Subcutaneous adipose tissue (tissue), 4 donors: Measurements from ENCODE around the gene C6orf62. TPM values are rescaled to one million over a fixed set of nuclear protein-coding genes. Genes with fewer than 3 reads are reported as not detected.

Experiments used
- total RNA-seq, 4 donors: library from RNA; depleted of rRNA; stranded (reverse); fragments of >200 nt; gene quantifications; one replicate each; pipeline ENCODE4 v1.1.0, GENCODE V29; 2016
- TF ChIP-seq, protein P1 (sequence below): fragments of 450-650 bp; IDR thresholded peaks from one replicate; pipeline ENCODE4 v1.5.1; 2016; ENCODE audit warnings: low read depth, mild to moderate bottlenecking, control low read depth, antibody characterized with exemption, moderate library complexity

C6orf62 gene
- total RNA-seq = 100 to 1,000 TPM in 2 of 4 donors, 10 to 100 TPM in 2; 70.1 to 126 (median 90.8) TPM

DNA sequence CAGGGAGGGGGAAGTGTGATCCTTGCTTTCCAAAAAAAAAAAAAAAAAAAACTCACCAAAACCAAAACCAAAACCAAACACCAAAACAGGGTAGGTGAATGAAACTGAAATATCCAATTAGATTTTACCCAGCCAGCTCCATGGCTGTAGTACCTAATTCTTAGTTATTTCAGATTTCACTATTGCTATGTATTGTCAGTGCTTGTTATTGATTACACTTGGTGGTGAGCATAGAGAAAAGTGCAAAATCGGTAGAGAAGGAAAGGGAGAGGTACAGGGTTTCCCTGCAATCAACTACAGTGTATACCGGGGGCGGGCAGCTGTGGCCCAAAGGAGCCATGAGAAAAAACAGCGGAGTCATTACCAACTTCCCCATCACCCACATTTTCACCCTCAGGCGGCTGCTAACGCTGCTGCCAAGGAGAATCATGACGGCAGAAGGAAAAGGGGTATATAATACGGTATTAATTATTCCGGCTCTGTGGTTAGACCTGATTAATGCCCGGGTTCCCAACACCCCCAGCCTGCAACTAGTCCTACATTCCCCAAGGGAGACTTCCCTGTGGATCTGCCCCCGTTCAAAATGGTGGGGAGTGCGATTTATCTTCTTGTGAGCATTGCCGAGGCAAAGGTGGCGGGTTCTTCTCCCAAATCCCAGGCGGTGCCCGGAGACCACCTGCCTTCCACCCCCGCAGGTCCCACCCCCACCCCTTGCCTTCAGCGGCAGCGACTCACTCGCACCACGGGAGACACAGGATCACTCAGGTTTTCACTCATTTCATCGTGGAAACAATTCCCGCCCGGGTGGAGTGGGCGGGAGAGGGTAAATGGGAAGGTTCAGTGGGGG is at the start of gene C6orf62:
TSS of gene C6orf62 (minus strand) at position 30 of the 847 bp plus-strand sequence. CDS start 486 bp downstream, outside the sequence.
- TF ChIP-seq, protein P1, sequence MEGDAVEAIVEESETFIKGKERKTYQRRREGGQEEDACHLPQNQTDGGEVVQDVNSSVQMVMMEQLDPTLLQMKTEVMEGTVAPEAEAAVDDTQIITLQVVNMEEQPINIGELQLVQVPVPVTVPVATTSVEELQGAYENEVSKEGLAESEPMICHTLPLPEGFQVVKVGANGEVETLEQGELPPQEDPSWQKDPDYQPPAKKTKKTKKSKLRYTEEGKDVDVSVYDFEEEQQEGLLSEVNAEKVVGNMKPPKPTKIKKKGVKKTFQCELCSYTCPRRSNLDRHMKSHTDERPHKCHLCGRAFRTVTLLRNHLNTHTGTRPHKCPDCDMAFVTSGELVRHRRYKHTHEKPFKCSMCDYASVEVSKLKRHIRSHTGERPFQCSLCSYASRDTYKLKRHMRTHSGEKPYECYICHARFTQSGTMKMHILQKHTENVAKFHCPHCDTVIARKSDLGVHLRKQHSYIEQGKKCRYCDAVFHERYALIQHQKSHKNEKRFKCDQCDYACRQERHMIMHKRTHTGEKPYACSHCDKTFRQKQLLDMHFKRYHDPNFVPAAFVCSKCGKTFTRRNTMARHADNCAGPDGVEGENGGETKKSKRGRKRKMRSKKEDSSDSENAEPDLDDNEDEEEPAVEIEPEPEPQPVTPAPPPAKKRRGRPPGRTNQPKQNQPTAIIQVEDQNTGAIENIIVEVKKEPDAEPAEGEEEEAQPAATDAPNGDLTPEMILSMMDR = no peak

DNA sequence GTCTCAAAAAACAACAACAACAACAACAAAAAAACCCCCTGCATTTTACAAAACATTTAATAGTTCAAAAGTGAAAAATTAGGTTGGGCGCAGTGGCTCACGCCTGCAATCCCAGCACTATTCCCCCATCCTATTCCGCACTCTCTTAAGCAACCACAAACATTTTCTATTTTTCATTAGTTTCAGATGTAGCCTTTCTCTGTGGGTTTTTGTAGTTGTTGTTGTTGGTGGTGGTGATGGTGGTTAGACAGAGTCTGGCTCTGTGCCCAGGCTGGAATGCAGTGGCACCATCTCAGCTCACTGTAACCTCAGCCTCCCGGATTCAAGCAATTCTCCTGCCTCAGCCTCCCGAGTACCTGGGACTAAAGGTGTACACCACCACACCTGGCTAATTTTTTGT is 49.4 kb upstream of the C6orf62 start:
- TF ChIP-seq, protein P1 = no peak

DNA sequence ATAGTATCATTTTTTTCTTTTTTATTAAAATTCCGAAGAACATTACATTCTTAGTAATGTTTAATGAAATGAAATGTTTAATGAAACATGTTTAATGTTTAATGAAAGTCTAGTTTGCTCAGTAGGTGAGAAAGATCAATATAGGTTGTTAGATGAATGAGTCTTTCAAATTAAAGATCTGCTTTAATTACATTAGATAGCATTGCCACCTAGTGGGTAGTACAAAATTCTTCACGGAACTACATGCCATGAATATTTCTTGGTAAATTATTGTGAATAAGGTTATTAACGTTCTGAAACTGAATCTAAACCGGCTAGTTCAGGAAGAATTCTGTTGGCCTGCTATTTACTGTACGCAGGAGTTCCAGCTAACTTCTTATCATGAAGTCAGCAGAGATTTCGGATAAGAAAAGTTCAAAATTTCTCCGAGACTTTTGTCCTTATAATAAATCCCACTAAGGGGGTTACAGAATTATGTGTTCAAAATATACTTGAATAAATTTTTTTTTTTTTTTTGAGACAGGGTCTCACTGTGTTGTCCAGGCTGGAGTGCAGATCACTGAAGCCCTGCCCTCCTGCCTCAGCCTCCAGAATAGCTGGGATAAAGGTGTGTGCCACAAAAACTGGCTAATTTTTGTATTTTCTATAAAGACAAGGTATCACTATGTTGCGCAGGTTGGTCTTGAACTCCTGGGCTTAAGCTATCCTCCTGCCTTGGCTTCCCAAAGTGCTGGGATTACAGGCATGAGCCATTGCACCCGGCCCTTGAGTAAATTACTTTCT is 47.9 kb upstream of the C6orf62 start:
- TF ChIP-seq, protein P1 = no peak

- TF ChIP-seq, protein P1 = no peak
Measured at GRCh38 chr6:24763578-24763977, 44.6 kb upstream of the C6orf62 start.

GRCh38 chr6:24761851-24762250 is 42.9 kb upstream of the C6orf62 start:
- TF ChIP-seq, protein P1 = no peak

DNA sequence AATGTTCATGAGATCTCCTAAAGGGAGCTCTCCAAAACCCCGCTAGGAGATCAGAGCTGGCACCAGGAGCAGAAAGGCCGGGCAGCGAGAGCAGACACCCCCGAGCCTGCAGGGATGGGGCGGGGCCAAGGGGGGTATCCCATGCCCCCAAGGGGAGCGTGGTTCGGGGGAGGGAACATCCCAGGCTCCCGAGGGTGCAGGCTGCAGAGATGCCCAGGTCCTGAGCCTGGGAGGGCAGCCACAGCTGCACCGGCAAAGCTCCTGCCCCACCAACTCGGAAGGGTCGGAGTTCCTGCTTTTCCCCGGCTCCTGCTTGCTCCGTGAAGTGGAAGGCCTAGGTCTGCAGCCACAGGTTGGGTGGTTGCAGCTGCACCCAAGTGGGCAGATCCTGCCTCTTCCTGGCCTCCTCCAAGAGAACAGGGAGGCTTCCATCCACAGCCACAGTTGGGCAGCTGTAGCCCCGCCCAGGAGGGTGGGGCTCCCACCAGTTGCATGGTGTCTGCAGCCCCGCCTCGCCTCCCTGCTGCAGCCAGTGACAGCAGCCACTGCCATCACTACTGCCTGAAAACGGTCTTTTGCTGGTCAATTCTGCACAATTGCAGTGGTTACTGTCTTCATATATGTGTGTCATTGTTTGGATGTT is 42.4 kb upstream of the C6orf62 start:
- TF ChIP-seq, protein P1 = no peak

DNA sequence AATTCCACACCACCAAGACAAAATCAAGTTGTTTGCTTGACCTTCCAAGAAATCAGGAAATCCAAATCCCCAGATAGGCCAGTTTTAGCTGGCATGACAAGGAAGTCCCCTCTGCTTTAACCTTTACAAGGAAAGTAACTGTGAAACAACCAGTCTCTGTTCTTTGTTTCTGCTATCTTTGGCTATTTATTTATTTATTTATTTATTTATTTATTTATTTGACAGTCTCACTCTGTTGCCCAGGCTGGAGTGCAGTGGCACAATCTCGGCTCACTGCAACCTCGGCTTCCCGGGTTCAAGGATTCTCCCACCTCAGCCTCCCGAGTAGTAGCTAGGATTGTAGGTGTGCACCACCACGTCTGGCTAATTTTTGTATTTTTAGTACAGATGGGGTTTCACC is 41.3 kb upstream of the C6orf62 start:
- TF ChIP-seq, protein P1 = no peak
